ENCODE measurements around the gene ING3.

Gene ING3

GRCh38 chr7:120927454-120928103 is 23.0 kb upstream of the ING3 start:
- TF ChIP-seq POLR2AphosphoS5 (IDR thresholded peaks at IDR 0.05; ENCODE audit: low read depth) (no peak), SPI1 (IDR thresholded peaks at IDR 0.05; ENCODE audit: borderline replicate concordance, low read depth) (no peak), CTCF (IDR thresholded peaks at IDR 0.05; ENCODE audit: insufficient read depth, low read length) (no peak), GABPA (IDR thresholded peaks at IDR 0.05; ENCODE audit: low read depth) (no peak), REST (IDR thresholded peaks at IDR 0.05; ENCODE audit: insufficient replicate concordance, low read depth) (no peak)
- DNase-seq (ENCODE audit: low read depth in 1 of 2, low spot score in 1 of 2): no peak
- Histone ChIP-seq H3K27ac (replicated peaks) (no peak overlapping the region), H3K27me3 (ENCODE audit: insufficient read depth, poor library complexity, severe bottlenecking) (peaks cover 2% of the 10 kb centered on the region), H3K4me3 (replicated peaks; ENCODE audit: insufficient read depth, low read length) (no peak overlapping the region)

GRCh38 chr7:120931243-120931642 is 19.3 kb upstream of the ING3 start:
- TF ChIP-seq POLR2AphosphoS5 (IDR thresholded peaks at IDR 0.05; ENCODE audit: low read depth): no peak
- no peak for TF ChIP-seq SPI1 (IDR thresholded peaks at IDR 0.05; ENCODE audit: borderline replicate concordance, low read depth)
- no peak for DNase-seq (ENCODE audit: low read depth in 1 of 2, low spot score in 1 of 2)
- H3K27me3 ChIP-seq (ENCODE audit: insufficient read depth, poor library complexity, severe bottlenecking): peaks cover 2% of the 10 kb centered on the region
- H3K27ac ChIP-seq (replicated peaks): no peak overlapping the region
- H3K4me3 ChIP-seq (replicated peaks; ENCODE audit: insufficient read depth, low read length): no peak overlapping the region

- DNase-seq (ENCODE audit: low read depth in 1 of 2, low spot score in 1 of 2): no peak
- Histone ChIP-seq H3K27ac (replicated peaks) (no peak overlapping the region), H3K27me3 (ENCODE audit: insufficient read depth, poor library complexity, severe bottlenecking) (no peaks in the 10 kb centered on the region), H3K4me3 (replicated peaks; ENCODE audit: insufficient read depth, low read length) (no peak overlapping the region)
- TF ChIP-seq CTCF (IDR thresholded peaks at IDR 0.05; ENCODE audit: insufficient read depth, low read length) (no peak), GABPA (IDR thresholded peaks at IDR 0.05; ENCODE audit: low read depth) (no peak), SPI1 (IDR thresholded peaks at IDR 0.05; ENCODE audit: borderline replicate concordance, low read depth) (no peak), REST (IDR thresholded peaks at IDR 0.05; ENCODE audit: insufficient replicate concordance, low read depth) (no peak), POLR2AphosphoS5 (IDR thresholded peaks at IDR 0.05; ENCODE audit: low read depth) (no peak)
Observed at GRCh38 chr7:120933475-120933874, 17.1 kb upstream of the ING3 start.

GRCh38 chr7:120939345-120939744 is 11.2 kb upstream of the ING3 start:
- Histone ChIP-seq H3K4me3 (replicated peaks; ENCODE audit: insufficient read depth, low read length) (no peak overlapping the region), H3K27me3 (ENCODE audit: insufficient read depth, poor library complexity, severe bottlenecking) (no peaks in the 10 kb centered on the region), H3K27ac (replicated peaks) (no peak overlapping the region)
- TF ChIP-seq POLR2AphosphoS5 (IDR thresholded peaks at IDR 0.05; ENCODE audit: low read depth): no peak
- DNase-seq (ENCODE audit: low read depth in 1 of 2, low spot score in 1 of 2): no peak

GRCh38 chr7:120941064-120941463 is 9.5 kb upstream of the ING3 start:
- no peak for DNase-seq (ENCODE audit: low read depth in 1 of 2, low spot score in 1 of 2)
- TF ChIP-seq REST (IDR thresholded peaks at IDR 0.05; ENCODE audit: insufficient replicate concordance, low read depth) (no peak), CTCF (IDR thresholded peaks at IDR 0.05; ENCODE audit: insufficient read depth, low read length) (no peak), GABPA (IDR thresholded peaks at IDR 0.05; ENCODE audit: low read depth) (no peak), POLR2AphosphoS5 (IDR thresholded peaks at IDR 0.05; ENCODE audit: low read depth) (no peak), SPI1 (IDR thresholded peaks at IDR 0.05; ENCODE audit: borderline replicate concordance, low read depth) (no peak)
- no peak overlapping the region for H3K27ac ChIP-seq (replicated peaks)

More at GRCh38 chr7:120941064-120941463, 9.5 kb upstream of the ING3 start:
- no peaks in the 10 kb centered on the region for H3K27me3 ChIP-seq (ENCODE audit: insufficient read depth, poor library complexity, severe bottlenecking)
- H3K4me3 ChIP-seq (replicated peaks; ENCODE audit: insufficient read depth, low read length): no peak overlapping the region
